Dendritic cell treated with granulocyte-macrophage colony-stimulating factor and Interleukin-4, amounts not matched to agents 40 ng/mL and 50 ng/mL, for 4 days (primary cell): ENCODE measurements around the gene GPAM.

Source experiments
- H3K27ac Mint-ChIP-seq: one replicate; pipeline ENCODE4 v1.8.0; 2022; ENCODE audit warnings: mild to moderate bottlenecking, mixed read lengths
- H3K27me3 Mint-ChIP-seq: one replicate; pipeline ENCODE4 v1.8.0; 2022; ENCODE audit warnings: mild to moderate bottlenecking, mixed read lengths
- H3K36me3 Mint-ChIP-seq: one replicate; pipeline ENCODE4 v1.8.0; 2022; ENCODE audit warnings: low read depth, mixed read lengths
- H3K4me1 Mint-ChIP-seq: one replicate; pipeline ENCODE4 v1.8.0; 2022; ENCODE audit warnings: low read depth, mixed read lengths
- H3K4me3 Mint-ChIP-seq: one replicate; pipeline ENCODE4 v1.8.0; 2022; ENCODE audit warnings: mild to moderate bottlenecking, moderate library complexity, mixed read lengths
- H3K9me3 Mint-ChIP-seq: one replicate; pipeline ENCODE4 v1.8.0; 2022; ENCODE audit warnings: mixed read lengths
- intact Hi-C: fragments of 100-400 bp; cut with micrococcal nuclease; formaldehyde crosslinking; loops from one replicate; pipeline ENCODE4 v1.15.0; 2022

Gene GPAM

DNA sequence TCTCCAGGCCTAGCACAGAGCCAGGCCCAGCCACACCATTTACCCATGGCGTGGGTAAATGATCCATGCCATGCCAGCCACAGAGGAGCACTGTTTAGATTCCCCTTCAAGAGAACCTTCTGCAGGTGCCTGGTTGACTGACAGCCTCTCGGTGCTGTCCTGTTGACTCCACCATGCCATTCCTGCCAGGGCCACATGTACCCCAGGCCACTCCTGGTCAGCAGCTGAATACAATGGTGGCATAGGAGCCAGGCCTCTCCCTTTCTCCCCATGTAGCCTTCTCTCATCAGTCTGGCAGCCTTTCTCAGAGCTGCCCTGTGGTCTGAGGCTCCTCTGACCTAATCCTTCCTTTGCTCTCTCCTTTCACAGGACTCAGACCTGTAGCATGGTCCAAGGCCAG lies 39.2 kb upstream of the GPAM start:
- Mint-ChIP-seq H3K36me3 (no peaks in the 10 kb centered on the region), H3K27me3 (peaks cover 62% of the 10 kb centered on the region), H3K9me3 (peaks cover 21% of the 10 kb centered on the region), H3K4me1 (peaks cover 7% of the 10 kb centered on the region), H3K27ac (no peak overlapping the region), H3K4me3 (no peak overlapping the region)
- intact Hi-C loops: no loop called here

DNA sequence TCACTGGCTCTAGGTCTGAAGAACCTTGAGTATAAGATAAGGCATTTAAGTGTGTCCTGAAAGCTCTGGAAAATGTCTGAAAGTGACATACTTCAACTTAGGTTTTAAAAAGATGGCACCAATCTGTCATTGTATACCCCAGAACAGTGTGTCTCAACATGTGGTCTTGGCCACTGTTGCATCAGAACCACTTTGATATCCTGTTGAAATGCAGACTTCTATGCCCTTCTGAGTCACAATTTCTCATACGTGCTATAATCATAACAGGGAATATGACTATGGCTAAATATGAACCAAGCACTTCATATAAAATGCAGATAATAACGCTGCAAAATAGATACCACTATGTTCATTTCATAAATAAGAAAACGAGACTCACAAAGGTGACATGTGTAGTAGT lies 38.0 kb upstream of the GPAM start:
- Mint-ChIP-seq H3K36me3 (no peaks in the 10 kb centered on the region), H3K4me3 (no peak overlapping the region), H3K4me1 (no peaks in the 10 kb centered on the region), H3K27ac (no peak overlapping the region), H3K9me3 (peaks cover 20% of the 10 kb centered on the region), H3K27me3 (peaks cover 55% of the 10 kb centered on the region)
- intact Hi-C loops: no loop called here

DNA sequence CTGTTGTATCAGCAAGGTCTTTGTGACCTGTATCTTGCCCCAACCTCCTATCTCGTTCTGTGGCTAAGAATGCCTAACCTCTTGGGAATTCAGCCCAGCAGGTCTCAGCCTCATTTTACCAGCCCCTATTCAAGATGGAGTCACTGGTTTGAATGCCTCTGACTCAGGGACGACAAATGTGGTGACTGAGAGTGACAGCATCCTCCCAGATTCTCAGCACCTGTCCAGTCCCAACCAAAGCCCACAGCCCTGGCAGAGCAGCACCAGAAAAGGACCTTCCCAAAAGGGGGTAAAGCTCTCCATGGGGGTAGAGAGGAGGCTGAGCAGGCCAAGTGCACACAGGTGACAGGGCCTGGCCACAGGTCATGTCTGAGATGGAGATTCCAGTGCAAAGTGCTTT lies 35.4 kb upstream of the GPAM start:
- peaks cover 51% of the 10 kb centered on the region for H3K27me3 Mint-ChIP-seq
- H3K4me1 Mint-ChIP-seq: no peaks in the 10 kb centered on the region
- H3K27ac Mint-ChIP-seq: no peak overlapping the region
- no peak overlapping the region for H3K4me3 Mint-ChIP-seq
- intact Hi-C loops: no loop called here
- H3K9me3 Mint-ChIP-seq: peaks cover 14% of the 10 kb centered on the region
- no peaks in the 10 kb centered on the region for H3K36me3 Mint-ChIP-seq

- Mint-ChIP-seq H3K27me3 (peaks cover 55% of the 10 kb centered on the region), H3K4me1 (no peaks in the 10 kb centered on the region), H3K9me3 (peaks cover 14% of the 10 kb centered on the region), H3K27ac (no peak overlapping the region), H3K36me3 (no peaks in the 10 kb centered on the region), H3K4me3 (no peak overlapping the region)
- intact Hi-C loops: no loop called here
Measured at GRCh38 chr10:112218036-112218390, 34.4 kb upstream of the GPAM start.

DNA sequence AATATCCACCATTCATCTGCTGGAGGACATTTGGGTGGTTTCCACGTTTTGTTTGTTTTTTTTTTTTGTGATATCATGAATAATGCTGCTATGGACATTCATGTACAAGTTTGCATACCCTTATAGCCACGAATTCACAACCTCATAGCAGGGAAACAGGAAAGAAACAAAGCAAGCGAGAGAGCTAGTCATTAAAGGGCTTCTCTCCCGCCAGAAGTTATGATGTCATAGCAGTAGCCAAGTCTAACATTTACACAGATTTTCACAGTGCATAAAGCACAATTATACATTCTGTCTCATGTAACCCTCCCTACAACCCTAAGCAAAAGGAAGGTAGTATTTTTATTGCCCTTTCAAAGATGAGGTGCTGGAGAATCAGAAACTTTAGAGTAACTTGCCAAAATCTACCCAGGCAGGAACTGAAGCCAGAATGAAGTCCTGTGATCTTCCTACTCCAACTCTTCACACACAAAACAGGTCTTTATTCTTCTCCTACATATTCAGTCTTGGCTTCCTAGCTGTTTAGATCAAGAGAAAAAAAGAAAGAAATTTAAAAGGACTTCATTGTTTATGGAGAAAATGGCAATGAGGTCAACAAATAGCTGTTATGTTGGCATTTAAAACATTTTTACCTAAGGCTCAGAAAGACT lies 33.9 kb upstream of the GPAM start:
- intact Hi-C loops: no loop called here
- Mint-ChIP-seq H3K4me3 (no peak overlapping the region), H3K4me1 (no peaks in the 10 kb centered on the region), H3K27me3 (peaks cover 52% of the 10 kb centered on the region), H3K36me3 (no peaks in the 10 kb centered on the region), H3K27ac (no peak overlapping the region), H3K9me3 (peaks cover 14% of the 10 kb centered on the region)

DNA sequence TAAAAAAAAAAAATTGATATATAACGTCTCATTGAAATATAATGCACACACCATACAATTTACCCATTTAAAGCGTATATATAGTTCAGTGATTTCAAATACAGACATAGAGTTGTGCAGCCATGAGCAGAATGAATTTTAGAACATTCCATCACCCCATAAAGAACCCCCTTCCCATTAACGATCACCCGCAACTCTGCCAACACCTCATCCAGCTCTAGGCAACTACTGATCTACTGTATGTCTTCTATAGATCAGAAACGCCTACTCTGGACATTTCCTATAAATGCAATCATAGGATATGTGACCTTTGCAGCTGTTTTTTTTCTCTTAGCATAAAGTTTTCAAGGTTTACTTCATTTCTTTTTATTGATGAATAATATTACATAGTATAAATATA lies 33.4 kb upstream of the GPAM start:
- intact Hi-C loops: no loop called here
- Mint-ChIP-seq H3K9me3 (peaks cover 14% of the 10 kb centered on the region), H3K27ac (no peak overlapping the region), H3K27me3 (peaks cover 51% of the 10 kb centered on the region), H3K4me3 (no peak overlapping the region), H3K4me1 (no peaks in the 10 kb centered on the region), H3K36me3 (no peaks in the 10 kb centered on the region)

- no peak overlapping the region for H3K27ac Mint-ChIP-seq
- H3K36me3 Mint-ChIP-seq: no peaks in the 10 kb centered on the region
- peaks cover 56% of the 10 kb centered on the region for H3K27me3 Mint-ChIP-seq
- intact Hi-C loops: no loop called here
- H3K4me3 Mint-ChIP-seq: no peak overlapping the region
- no peaks in the 10 kb centered on the region for H3K4me1 Mint-ChIP-seq
- H3K9me3 Mint-ChIP-seq: peaks cover 14% of the 10 kb centered on the region
Measured at GRCh38 chr10:112216151-112216550, 32.6 kb upstream of the GPAM start.

DNA sequence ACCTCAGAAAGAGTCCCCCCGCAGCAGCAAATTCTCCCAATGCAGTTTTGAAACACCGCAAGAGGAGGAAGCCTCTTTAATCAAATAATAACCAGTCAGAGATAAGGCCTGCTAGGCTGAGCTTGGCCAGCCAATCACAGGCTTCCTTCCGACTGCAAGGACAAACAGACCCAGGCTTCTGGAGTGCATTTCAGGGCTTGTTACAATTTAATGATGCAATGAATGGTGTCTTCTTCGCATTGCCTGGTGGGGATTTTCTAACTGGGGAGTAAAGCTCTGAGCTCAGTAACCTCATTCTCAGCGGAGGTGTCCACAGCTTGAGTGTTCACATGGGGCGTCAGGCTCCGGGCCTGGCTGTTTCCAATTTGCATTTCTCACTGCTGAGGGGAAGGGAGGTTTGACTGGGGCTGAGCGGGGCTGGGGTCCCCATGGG lies 31.8 kb upstream of the GPAM start:
- intact Hi-C loops: no loop called here
- Mint-ChIP-seq H3K27ac (no peak overlapping the region), H3K4me3 (no peak overlapping the region), H3K27me3 (peaks cover 57% of the 10 kb centered on the region), H3K36me3 (no peaks in the 10 kb centered on the region), H3K9me3 (peaks cover 7% of the 10 kb centered on the region), H3K4me1 (no peaks in the 10 kb centered on the region)

GRCh38 chr10:112214298-112214926 lies 30.8 kb upstream of the GPAM start:
- H3K27me3 Mint-ChIP-seq: peaks cover 59% of the 10 kb centered on the region
- H3K9me3 Mint-ChIP-seq: no peaks in the 10 kb centered on the region
- H3K27ac Mint-ChIP-seq: no peak overlapping the region
- H3K4me3 Mint-ChIP-seq: no peak overlapping the region
- H3K4me1 Mint-ChIP-seq: no peaks in the 10 kb centered on the region
- intact Hi-C loops: no loop called here
- no peaks in the 10 kb centered on the region for H3K36me3 Mint-ChIP-seq

GRCh38 chr10:112213836-112214235 lies 30.3 kb upstream of the GPAM start:
- H3K36me3 Mint-ChIP-seq: no peaks in the 10 kb centered on the region
- no peak overlapping the region for H3K27ac Mint-ChIP-seq
- H3K4me1 Mint-ChIP-seq: no peaks in the 10 kb centered on the region
- H3K4me3 Mint-ChIP-seq: no peak overlapping the region
- H3K27me3 Mint-ChIP-seq: peaks cover 60% of the 10 kb centered on the region
- H3K9me3 Mint-ChIP-seq: no peaks in the 10 kb centered on the region
- intact Hi-C loops: no loop called here

DNA sequence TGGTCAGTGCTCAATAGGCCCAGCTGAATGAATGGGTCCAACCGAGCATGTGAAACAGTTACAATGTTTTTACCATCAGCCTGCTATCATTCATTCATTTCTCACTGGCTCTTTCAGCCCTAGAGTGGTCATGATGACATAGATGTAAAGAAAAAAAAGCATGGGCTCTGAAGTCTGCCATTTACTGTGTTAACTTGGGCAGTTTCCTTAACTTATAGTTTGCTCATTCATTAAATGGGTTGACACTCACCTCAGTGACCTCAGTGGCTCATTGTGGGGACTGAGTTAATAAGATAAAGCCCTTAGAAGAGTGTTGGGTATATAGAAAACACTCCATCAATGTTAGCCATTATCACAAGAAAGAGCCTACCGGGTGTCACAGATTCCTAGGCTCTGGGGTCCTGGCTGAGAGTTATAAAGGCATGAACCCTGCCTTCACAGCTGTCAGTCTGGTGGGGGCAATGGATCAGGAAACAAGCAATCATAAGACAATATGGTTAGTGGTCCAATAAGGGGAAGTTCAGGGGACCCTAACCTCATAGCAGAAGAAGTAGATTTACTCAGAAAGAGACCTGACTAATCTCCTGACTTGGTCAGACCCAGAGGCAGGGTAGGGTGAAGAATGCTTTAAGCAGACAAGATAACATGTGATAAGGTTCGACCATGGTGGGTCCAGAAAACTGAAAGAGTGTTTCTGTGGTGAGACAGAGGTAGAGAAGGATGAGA lies 29.7 kb upstream of the GPAM start:
- no peak overlapping the region for H3K4me3 Mint-ChIP-seq
- no peak overlapping the region for H3K27ac Mint-ChIP-seq
- intact Hi-C loops: no loop called here
- H3K36me3 Mint-ChIP-seq: no peaks in the 10 kb centered on the region
- no peaks in the 10 kb centered on the region for H3K9me3 Mint-ChIP-seq
- peaks cover 62% of the 10 kb centered on the region for H3K27me3 Mint-ChIP-seq
- no peaks in the 10 kb centered on the region for H3K4me1 Mint-ChIP-seq

- Mint-ChIP-seq H3K27me3 (peaks cover 54% of the 10 kb centered on the region), H3K9me3 (no peaks in the 10 kb centered on the region), H3K4me1 (no peaks in the 10 kb centered on the region), H3K4me3 (no peak overlapping the region), H3K27ac (no peak overlapping the region), H3K36me3 (no peaks in the 10 kb centered on the region)
- intact Hi-C loops: no loop called here
Measured at GRCh38 chr10:112210666-112211065, 27.1 kb upstream of the GPAM start.

DNA sequence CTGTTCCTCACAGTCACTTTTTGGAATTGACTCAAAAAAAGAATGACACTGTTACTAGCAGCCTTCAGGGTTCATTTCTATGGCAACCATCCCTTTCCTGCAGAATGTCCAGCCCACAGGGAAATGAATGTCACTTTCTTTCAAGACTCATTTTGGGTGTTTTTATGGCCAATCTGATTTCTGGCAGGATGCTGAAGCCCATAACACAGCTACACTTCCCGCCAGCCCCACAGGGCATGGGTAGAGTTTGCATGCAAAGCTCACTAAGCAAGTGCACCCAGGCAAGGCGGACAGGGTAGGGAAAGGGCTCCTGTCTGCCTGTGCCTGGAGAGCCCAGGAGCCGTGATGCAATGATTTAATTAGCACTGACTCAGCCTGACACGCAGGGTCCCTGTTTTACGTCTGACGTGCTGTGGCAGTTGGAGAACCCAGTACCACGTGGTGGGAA lies 26.1 kb upstream of the GPAM start:
- H3K27ac Mint-ChIP-seq: no peak overlapping the region
- H3K9me3 Mint-ChIP-seq: no peaks in the 10 kb centered on the region
- peaks cover 45% of the 10 kb centered on the region for H3K27me3 Mint-ChIP-seq
- no peaks in the 10 kb centered on the region for H3K4me1 Mint-ChIP-seq
- H3K36me3 Mint-ChIP-seq: no peaks in the 10 kb centered on the region
- H3K4me3 Mint-ChIP-seq: no peak overlapping the region
- intact Hi-C loops: no loop called here

DNA sequence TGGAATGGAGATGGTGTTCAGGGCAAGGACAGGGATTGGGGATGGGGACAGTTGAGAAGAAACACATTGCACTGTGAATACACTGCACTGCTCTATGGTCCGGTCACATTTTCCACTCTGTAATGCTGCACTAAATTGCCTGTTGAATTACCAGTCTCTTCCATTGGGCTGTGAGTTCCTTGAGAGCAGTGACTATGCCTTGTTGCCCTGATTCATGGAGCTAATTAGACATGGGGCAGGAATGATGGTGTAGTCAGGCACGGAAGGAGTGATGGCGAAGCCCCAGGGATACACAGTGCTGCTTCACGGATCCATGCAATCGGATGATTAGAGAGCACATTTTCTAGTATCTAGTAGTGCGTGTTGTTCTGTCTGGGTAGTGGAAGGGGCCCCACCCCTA lies 25.4 kb upstream of the GPAM start:
- peaks cover under 1% of the 10 kb centered on the region for H3K4me1 Mint-ChIP-seq
- H3K4me3 Mint-ChIP-seq: no peak overlapping the region
- H3K27me3 Mint-ChIP-seq: peaks cover 43% of the 10 kb centered on the region
- H3K27ac Mint-ChIP-seq: no peak overlapping the region
- H3K36me3 Mint-ChIP-seq: no peaks in the 10 kb centered on the region
- intact Hi-C loops: no loop called here
- no peaks in the 10 kb centered on the region for H3K9me3 Mint-ChIP-seq
